GM12891 (cell line): Measurements from ENCODE around the gene CALM3.
A peak's percentile ranks its signal among the peaks of the same experiment; 100 is the strongest.

ENCODE experiments used
- DNase-seq: peaks from one replicate; pipeline ENCODE4 v3.0.0; 2011; ENCODE audit warnings: low spot score; ENCODE audit not compliant: insufficient read length
- FAIRE-seq: peaks from 2 replicates; lab custom pipeline; 2011; peaks lifted over from hg19 to GRCh38; lab: Jason Lieb, UNC
- PAX5 ChIP-seq: IDR thresholded peaks from 2 replicates; pipeline ENCODE4 v1.6.1; 2011; ENCODE audit warnings: low read length, moderate library complexity, mild to moderate bottlenecking; ENCODE audit not compliant: insufficient read depth, severe bottlenecking
- POLR2A ChIP-seq: IDR thresholded peaks from 2 replicates; pipeline ENCODE4 v1.6.1; 2011; ENCODE audit warnings: low read depth, low read length, control low read depth
- POLR2AphosphoS5 ChIP-seq: IDR thresholded peaks from 2 replicates; pipeline ENCODE4 v1.6.1; 2011; ENCODE audit warnings: low read depth, low read length, control low read depth
- POU2F2 ChIP-seq: IDR thresholded peaks from 2 replicates; pipeline ENCODE4 v1.6.1; 2011; ENCODE audit warnings: low read depth, mild to moderate bottlenecking, control low read depth, low read length, moderate library complexity
- SPI1 ChIP-seq: IDR thresholded peaks from 2 replicates; pipeline ENCODE4 v1.6.1; 2011; ENCODE audit warnings: low read depth, low read length, control low read depth
- TAF1 ChIP-seq: IDR thresholded peaks from 2 replicates; pipeline ENCODE4 v1.6.1; 2011; ENCODE audit warnings: low read depth, low read length, control low read depth

Gene CALM3

GRCh38 chr19:46614114-46614722 lies 13.1 kb downstream of the CALM3 start:
- DNase-seq (peak; percentile 71), FAIRE-seq (peak; percentile 77)
- TF ChIP-seq PAX5: no peak
- peak; percentile 42; the same call in 1 of the 2 replicates for TF ChIP-seq POU2F2

DNA sequence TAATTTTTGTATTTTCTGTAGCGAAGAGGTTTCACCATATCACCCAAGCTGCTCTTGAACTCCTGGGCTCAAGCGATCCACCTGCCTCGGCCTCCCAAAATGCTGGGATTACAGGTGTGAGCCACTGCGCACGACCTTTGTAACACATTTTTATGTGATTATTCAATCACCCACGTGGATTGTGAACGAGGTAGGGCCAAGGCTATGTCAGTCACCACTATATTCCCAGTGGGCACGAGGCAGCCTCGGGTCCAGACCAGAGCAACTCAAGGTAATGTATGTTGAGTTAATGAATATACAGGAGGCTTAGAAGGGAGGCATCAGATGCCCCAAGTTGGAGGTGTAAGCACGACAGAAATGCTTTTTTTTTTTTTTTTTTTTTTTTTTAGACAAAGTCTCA lies 14.8 kb downstream of the CALM3 start:
- TF ChIP-seq POLR2AphosphoS5 (no peak), POU2F2 (no peak), POLR2A (no peak), SPI1 (no peak), PAX5 (no peak), TAF1 (no peak)
- no peak for DNase-seq
- FAIRE-seq: no peak

DNA sequence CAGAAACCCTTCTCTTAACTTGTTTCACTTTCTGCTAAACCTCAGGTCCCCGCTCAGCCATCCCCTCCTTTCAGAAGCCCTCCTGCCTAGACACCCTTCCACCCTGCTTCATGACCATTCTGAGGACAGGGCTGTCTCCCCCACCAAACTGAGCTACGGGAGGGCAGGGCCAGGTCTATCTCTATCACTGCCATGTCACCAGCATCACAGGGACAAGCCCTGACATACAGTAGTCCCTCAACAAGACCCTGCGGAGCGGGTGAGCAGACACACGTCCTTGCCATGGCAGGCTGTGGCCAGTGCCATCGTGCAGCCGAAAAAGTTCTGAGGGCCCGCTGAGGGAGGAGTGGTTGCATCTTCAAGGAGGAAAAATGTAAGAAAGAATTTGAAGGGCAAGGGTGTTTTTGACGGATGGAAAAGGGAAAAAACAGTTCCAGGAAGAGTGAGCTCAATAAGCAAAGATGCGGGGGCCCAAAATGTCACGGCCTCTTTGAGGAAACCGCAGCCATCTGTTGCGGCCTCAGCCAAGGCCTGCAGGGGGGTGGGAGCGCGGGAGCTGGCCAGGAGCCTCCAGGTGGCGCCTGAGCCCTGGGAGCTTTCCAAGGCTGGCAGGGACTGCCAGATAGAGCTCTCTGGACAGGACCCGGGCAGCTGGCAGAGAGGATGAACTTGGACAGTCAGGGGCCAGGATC lies 15.6 kb downstream of the CALM3 start:
- DNase-seq: no peak
- peak; percentile 76 for FAIRE-seq
- TF ChIP-seq TAF1: no peak
- TF ChIP-seq PAX5: no peak
- TF ChIP-seq POU2F2: peak; percentile 32; the same call in 1 of the 2 replicates

- DNase-seq (no peak), FAIRE-seq (no peak)
- TF ChIP-seq POU2F2 (no peak), PAX5 (no peak), POLR2A (no peak), POLR2AphosphoS5 (no peak), TAF1 (no peak), SPI1 (no peak)
Measured at GRCh38 chr19:46617601-46618000, 16.5 kb downstream of the CALM3 start.

GRCh38 chr19:46618670-46619231 lies 17.6 kb downstream of the CALM3 start:
- FAIRE-seq (peak; percentile 58), DNase-seq (no peak)
- TF ChIP-seq POLR2A (no peak), TAF1 (no peak), POLR2AphosphoS5 (no peak), SPI1 (peak; percentile 53), PAX5 (peak; percentile 68)

DNA sequence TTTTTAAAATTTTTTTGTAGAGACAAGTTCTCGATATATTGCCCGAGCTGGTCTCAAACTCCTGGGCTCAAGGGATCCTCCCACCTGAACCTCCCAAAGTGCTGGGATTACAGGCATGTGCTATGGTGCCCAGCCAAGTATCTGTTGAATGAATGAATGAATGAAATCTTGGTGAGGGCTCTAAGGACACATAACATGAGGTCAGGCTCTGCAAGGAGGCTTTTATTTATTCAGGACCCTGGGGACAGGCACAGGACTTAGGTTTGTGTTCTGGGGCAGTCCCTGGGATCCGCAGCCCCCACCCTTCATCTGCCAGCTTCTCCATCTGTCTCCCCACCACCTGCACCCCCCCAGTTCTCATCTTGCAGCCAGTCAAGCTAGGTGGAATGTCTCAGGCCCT lies 19.1 kb downstream of the CALM3 start:
- DNase-seq (no peak), FAIRE-seq (no peak)
- TF ChIP-seq POLR2AphosphoS5 (no peak), POU2F2 (no peak), PAX5 (no peak), SPI1 (no peak), POLR2A (no peak), TAF1 (no peak)

GRCh38 chr19:46620716-46621115 lies 19.6 kb downstream of the CALM3 start:
- DNase-seq: no peak
- TF ChIP-seq POU2F2: no peak
- no peak for TF ChIP-seq TAF1
- no peak for TF ChIP-seq PAX5
- no peak for TF ChIP-seq POLR2A
- TF ChIP-seq POLR2AphosphoS5: no peak
- TF ChIP-seq SPI1: no peak
- FAIRE-seq: no peak

DNA sequence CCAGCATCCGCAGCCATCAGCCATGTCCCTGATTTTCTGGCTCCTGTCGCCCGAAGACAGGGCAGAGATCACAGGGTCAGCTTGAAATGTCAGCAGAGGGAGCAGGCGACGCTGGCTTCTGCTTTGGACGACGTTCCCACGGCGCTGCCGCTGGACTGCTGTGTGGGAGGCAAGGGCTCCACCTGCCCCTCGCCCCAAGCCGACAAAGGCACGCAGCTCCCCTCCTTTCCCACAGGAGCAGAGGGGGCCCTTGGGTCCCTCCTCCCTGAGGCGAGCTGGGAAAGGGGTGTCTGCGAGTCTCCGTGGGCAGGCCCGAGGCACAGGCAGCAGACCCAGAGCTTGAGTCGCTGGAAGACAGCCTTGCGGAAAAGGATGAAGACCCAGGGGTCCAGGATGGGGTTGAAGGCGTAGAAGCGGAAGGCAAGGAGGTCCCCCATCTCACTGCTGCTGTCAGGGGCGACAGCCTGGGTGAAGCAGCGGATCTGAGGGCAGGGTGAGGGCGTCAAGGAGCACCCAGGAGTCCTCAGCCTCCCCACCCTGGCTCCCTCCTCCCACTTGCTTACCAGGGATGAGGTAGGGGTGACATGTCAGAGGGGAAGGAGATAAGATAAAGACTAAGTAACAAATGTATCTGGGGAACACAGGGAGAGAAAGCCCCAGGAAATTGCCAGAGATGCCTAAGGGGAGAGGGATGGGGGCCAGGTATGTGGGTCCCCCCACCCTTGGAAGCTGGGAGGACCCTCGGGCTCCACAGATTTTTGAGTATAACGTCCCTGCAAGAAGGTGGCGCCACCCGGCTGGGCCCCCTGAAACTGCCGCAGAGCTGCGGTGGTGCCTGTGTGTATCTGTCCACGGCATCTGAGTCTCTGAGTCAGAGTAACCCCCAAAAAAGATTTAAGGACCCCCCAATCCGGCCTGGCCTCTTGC lies 20.3 kb downstream of the CALM3 start:
- DNase-seq (no peak), FAIRE-seq (no peak)
- no peak for TF ChIP-seq POLR2A
- TF ChIP-seq POLR2AphosphoS5: no peak
- no peak for TF ChIP-seq TAF1
- no peak for TF ChIP-seq SPI1
- TF ChIP-seq POU2F2: no peak
- TF ChIP-seq PAX5: no peak

DNA sequence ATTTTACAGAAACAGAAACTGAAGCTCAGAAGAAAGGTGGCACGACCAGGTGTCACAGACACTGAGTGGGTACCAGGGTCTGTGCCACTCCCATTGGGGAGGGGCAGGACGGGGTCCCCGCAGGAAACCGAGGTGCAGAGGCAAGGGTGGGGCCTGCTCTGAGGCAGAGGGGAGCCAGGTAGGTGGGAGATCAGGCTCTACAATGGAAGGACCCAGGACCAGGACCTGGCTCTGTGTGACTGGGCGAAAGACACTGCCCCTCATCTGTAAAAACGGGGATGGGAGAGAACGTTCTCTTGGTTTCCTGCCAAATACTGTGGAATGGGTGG lies 21.0 kb downstream of the CALM3 start:
- DNase-seq: no peak
- TF ChIP-seq POLR2A (no peak), TAF1 (no peak), SPI1 (no peak)
- FAIRE-seq: no peak

- DNase-seq: no peak
- FAIRE-seq: no peak
- no peak for TF ChIP-seq PAX5
- no peak for TF ChIP-seq SPI1
- no peak for TF ChIP-seq TAF1
- TF ChIP-seq POLR2A: no peak
- TF ChIP-seq POLR2AphosphoS5: no peak
- no peak for TF ChIP-seq POU2F2
Measured at GRCh38 chr19:46623915-46624502, 22.9 kb downstream of the CALM3 start.
